AG04450 (cell line): Measurements from ENCODE around the gene CDCP2. TPM values are rescaled to one million over a fixed set of nuclear protein-coding genes. Genes with fewer than 3 reads are reported as not detected.
"Not testable (repeated sequence)": the region's sequence is repeated elsewhere in the genome, so short reads cannot be mapped to it uniquely, and the experiment has no call there.

Experiments
- CTCF ChIA-PET: fragments of 300-600, 350-600 bp; formaldehyde crosslinking; extraction: SDS; loops from one replicate; lab custom pipeline; 2022; ENCODE audit warnings: antibody characterized with exemption, inconsistent platforms; lab: Charles Lee
- POLR2A ChIA-PET: fragments of 350-600 bp; formaldehyde crosslinking; extraction: SDS; loops from one replicate; lab custom pipeline; 2021; ENCODE audit warnings: antibody characterized with exemption, inconsistent platforms; lab: Yijun Ruan, JAX
- DNase-seq: peaks from one replicate; pipeline ENCODE4 v3.0.0-alpha.2; 2011; ENCODE audit warnings: low read depth, low spot score
- H3K27ac ChIP-seq: one replicate; pipeline ENCODE4 v1.5.1; 2012; ENCODE audit warnings: low read depth, low read length, control low read depth
- H3K27me3 ChIP-seq: one replicate; pipeline ENCODE4 v1.6.0; 2012; ENCODE audit warnings: low read length; ENCODE audit not compliant: control insufficient read depth, insufficient read depth
- H3K4me3 ChIP-seq: 2 replicates; pipeline ENCODE4 v1.5.1; 2011; ENCODE audit warnings: mild to moderate bottlenecking, low read depth, low read length, control low read depth
- H3K9me3 ChIP-seq: 2 replicates; pipeline ENCODE4 v1.5.1; 2012; ENCODE audit warnings: low read length; ENCODE audit not compliant: control insufficient read depth, insufficient read depth
- CTCF ChIP-seq: IDR thresholded peaks from 2 replicates; pipeline ENCODE4 v1.5.1; 2011; ENCODE audit warnings: low read depth, low read length, control low read depth, inconsistent platforms
- polyA plus RNA-seq: library from polyadenylated mRNA; depleted of rRNA; stranded (reverse); fragments of >200 nt; gene quantifications from 2 replicates; pipeline ENCODE4 v1.2.3, GENCODE V29; 2011

The CDCP2 gene
- polyA plus RNA-seq, 1 experiment, result not detected

DNA sequence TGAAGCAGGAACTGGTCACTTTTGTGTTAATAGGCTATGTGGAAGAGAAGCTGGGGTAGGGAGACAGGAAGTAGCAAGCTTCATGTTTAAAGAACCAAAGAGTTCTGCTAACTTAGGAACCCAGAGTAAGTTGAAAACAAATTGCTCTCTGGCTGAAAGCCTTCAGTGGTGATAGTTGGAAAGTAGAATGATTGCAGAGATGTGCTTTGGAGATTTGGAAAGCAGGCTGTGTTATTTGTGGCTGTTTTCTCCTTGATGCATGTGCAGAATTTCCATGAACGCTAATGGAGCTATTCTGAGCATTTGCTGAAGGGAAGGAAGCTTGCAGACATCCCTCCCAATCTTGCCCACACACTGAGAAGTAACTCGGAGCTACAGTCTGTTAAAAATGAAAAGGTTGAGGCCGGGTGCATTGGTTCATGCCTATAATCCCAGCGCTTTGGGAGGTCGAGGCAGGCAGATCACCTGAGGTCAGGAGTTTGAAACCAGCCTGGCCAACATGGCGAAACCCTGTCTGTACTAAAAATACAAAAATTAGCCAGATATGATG lies 53.7 kb downstream of the CDCP2 start:
- CTCF ChIA-PET, result interaction anchor here (1.2 to 1.9 kb wide), 3 partner anchors 16 to 18 kb away, joined by 3 to 5 read pairs (median 4); no protein-coding TSS in a partner anchor
- POLR2A ChIA-PET, result no interaction called here
- no peak for DNase-seq
- Histone ChIP-seq H3K27ac (no peak overlapping the region), H3K27me3 (no peaks in the 10 kb centered on the region), H3K9me3 (no peaks in the 10 kb centered on the region), H3K4me3 (no peak overlapping the region)
- no peak for TF ChIP-seq CTCF

DNA sequence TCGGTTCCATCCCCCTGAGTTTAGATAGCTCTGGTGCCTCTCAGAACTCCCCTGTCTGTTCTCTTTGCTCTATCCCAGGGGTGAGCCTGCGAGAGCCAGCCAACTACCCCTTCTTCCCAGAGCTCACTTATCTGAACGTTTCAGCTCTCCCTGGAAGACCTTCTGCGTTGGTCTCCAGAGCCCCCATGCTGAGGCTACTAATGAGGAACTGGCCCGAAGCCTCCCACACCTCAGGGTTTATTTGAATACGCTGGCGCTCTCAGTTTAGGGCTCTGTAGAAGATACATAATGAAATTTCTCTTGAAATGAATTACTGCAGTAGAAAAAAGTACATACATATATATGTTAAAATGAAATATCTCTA lies 55.9 kb downstream of the CDCP2 start:
- no peak for TF ChIP-seq CTCF
- Histone ChIP-seq H3K27me3 (no peaks in the 10 kb centered on the region), H3K9me3 (no peaks in the 10 kb centered on the region), H3K4me3 (no peak overlapping the region), H3K27ac (peak overlapping the region; percentile 13)
- DNase-seq, result no peak
- ChIA-PET POLR2A (no interaction called here), CTCF (no interaction called here)

GRCh38 chr1:54096227-54096876 lies 56.4 kb downstream of the CDCP2 start:
- POLR2A ChIA-PET, result no interaction called here
- H3K4me3 ChIP-seq, result no peak overlapping the region
- H3K9me3 ChIP-seq, result no peaks in the 10 kb centered on the region
- H3K27me3 ChIP-seq, result no peaks in the 10 kb centered on the region
- DNase-seq, result no peak
- CTCF ChIA-PET, result no interaction called here
- TF ChIP-seq CTCF, result no peak
- H3K27ac ChIP-seq, result peak overlapping the region; percentile 13

DNA sequence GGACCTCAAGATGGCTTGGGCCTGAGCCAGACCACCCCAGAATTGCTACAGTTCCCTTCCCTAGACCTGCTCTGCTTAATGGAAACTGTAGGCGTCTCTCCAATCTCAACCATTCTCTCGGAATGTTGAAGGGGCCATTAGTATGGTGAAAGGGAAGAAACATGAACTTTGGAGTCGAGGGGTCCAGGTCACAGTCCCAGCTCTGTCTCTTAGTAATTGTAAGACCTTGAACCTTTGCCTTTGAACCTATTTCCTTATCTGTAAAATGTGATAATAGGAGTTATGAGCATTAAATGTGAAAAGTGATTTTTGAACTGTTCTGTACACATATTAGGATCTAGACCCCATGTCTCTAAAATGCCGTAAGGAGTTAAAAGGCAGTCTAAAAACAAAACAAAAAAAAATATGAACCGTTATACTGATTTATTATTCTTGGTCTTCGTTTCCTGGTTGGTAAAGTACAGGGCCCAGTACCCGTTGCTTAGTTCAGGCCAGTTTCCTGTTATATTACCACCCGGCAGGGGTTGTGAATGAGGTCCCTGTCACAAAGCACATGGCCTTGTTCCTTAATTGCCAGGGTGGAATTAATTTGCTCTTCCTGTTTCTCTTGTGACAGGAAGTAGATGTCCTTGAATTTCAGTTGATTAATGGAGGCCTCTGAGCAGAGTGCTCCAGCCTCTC lies 57.1 kb downstream of the CDCP2 start:
- TF ChIP-seq CTCF, result no peak
- ChIA-PET POLR2A (no interaction called here), CTCF (interaction anchor here (1.2 to 1.4 kb wide), 2 partner anchors 12 to 14 kb away, joined by 3 to 5 read pairs; no protein-coding TSS in a partner anchor)
- Histone ChIP-seq H3K9me3 (no peaks in the 10 kb centered on the region), H3K4me3 (no peak overlapping the region), H3K27me3 (no peaks in the 10 kb centered on the region), H3K27ac (no peak overlapping the region)
- DNase-seq, result no peak

GRCh38 chr1:54094730-54095105 lies 58.1 kb downstream of the CDCP2 start:
- H3K9me3 ChIP-seq, H3K4me3 ChIP-seq, H3K27ac ChIP-seq, DNase-seq, H3K27me3 ChIP-seq, POLR2A ChIA-PET: not testable (repeated sequence)
- CTCF ChIA-PET, result interaction anchor here (1.2 to 1.4 kb wide), 2 partner anchors 11 to 13 kb away, joined by 3 to 5 read pairs; no protein-coding TSS in a partner anchor
